Measurements from ENCODE around the gene PSMG4. TPM values are rescaled to one million over a fixed set of nuclear protein-coding genes. Genes with fewer than 3 reads are reported as not detected.
"Not testable (repeated sequence)": the region's sequence is repeated elsewhere in the genome, so short reads cannot be mapped to it uniquely, and the experiment has no call there.

Gene PSMG4
- total RNA-seq, 1 donor from 2014 or later, result 24.1 TPM

DNA sequence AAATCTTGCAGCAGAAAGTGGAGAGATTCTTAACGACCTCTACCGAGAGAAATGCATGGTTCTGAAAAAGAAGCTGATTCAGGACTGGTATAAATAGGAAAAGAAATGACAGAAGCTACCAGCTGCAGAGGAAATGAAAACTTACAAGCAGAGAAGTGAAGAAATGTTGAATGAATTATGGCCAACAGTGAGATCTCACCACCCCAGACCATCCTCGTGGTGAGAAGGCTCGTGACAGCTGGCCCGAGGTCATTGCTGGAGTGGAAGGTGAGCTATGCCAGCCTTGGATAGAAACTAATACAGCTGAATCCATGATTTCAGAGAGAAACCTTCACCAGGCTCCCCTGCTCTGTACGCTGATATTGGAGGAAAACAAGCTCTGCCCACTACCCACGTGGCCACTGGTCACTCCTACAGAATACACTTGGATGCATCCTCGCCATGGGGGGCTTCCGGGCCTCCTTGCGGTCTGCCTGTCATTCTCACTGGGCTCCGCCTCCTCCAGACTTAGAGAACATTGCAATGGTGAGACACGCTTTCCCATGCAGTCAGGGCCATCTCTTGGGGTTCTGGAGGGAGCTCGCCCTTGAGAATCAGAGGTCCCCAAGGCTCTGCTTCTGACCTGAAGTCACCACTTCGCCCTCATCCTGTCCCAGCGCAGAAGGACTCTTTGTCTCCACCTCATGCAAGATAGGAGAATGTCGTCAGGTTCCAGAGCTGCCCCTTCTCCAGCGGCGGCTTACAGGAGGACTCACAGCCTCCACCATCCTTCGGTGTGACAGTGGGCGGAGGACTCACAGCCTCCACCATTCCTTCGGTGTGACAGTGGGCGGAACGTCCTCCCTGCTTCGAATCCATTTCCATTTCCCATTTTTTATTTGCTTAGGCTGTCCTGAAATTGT is 20.7 kb upstream of the PSMG4 start:
- no peak for DNase-seq (ENCODE audit: extremely low spot score, unreplicated experiment)
- no peak overlapping the region for H3K4me3 Mint-ChIP-seq
- H3K27ac Mint-ChIP-seq, result no peak overlapping the region
- H3K4me1 Mint-ChIP-seq (ENCODE audit: unreplicated experiment), result peaks cover 18% of the 10 kb centered on the region
- TF ChIP-seq, protein P1, sequence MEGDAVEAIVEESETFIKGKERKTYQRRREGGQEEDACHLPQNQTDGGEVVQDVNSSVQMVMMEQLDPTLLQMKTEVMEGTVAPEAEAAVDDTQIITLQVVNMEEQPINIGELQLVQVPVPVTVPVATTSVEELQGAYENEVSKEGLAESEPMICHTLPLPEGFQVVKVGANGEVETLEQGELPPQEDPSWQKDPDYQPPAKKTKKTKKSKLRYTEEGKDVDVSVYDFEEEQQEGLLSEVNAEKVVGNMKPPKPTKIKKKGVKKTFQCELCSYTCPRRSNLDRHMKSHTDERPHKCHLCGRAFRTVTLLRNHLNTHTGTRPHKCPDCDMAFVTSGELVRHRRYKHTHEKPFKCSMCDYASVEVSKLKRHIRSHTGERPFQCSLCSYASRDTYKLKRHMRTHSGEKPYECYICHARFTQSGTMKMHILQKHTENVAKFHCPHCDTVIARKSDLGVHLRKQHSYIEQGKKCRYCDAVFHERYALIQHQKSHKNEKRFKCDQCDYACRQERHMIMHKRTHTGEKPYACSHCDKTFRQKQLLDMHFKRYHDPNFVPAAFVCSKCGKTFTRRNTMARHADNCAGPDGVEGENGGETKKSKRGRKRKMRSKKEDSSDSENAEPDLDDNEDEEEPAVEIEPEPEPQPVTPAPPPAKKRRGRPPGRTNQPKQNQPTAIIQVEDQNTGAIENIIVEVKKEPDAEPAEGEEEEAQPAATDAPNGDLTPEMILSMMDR (conservative IDR thresholded peaks at IDR 0.05), result no peak
- H3K9me3 Mint-ChIP-seq, result no peaks in the 10 kb centered on the region
- peaks cover 4% of the 10 kb centered on the region for H3K36me3 Mint-ChIP-seq
- peaks cover 34% of the 10 kb centered on the region for H3K27me3 Mint-ChIP-seq

- no peak overlapping the region for H3K4me3 Mint-ChIP-seq
- H3K4me1 Mint-ChIP-seq (ENCODE audit: unreplicated experiment), result peaks cover 7% of the 10 kb centered on the region
- no peaks in the 10 kb centered on the region for H3K9me3 Mint-ChIP-seq
- no peak for DNase-seq (ENCODE audit: extremely low spot score, unreplicated experiment)
- H3K36me3 Mint-ChIP-seq, result peaks cover 8% of the 10 kb centered on the region
- H3K27ac Mint-ChIP-seq, result no peak overlapping the region
- H3K27me3 Mint-ChIP-seq, result peaks cover 24% of the 10 kb centered on the region
- TF ChIP-seq, protein P1 (conservative IDR thresholded peaks at IDR 0.05), result peak; percentile 64
These were observed 19.5 kb upstream of the PSMG4 start for GRCh38 chr6:3239110-3239830.

DNA sequence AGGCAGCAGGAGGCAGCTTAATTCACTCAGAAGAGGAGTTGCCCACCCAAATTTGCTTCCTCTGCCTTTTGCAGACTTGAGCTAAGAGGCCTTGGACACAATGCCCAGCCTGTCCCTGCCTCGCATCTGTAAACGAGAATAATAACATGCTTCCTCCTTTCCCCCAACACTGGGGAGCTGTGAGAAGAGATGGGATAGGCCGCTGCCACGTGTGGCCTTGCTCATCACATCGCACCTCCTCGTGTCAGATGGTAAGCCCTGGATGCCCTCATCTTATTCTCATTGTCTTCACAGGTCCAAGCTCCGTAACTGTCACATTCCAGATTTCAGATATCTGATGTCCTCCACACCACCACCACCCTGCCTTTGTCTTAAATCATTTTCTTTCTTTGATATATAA is 18.2 kb upstream of the PSMG4 start:
- no peak for DNase-seq (ENCODE audit: extremely low spot score, unreplicated experiment)
- Mint-ChIP-seq H3K36me3 (peaks cover 10% of the 10 kb centered on the region), H3K27me3 (peaks cover 20% of the 10 kb centered on the region), H3K4me1 (ENCODE audit: unreplicated experiment) (peaks cover 2% of the 10 kb centered on the region), H3K27ac (peak overlapping the region; percentile 64), H3K9me3 (no peaks in the 10 kb centered on the region), H3K4me3 (no peak overlapping the region)
- TF ChIP-seq, protein P1 (conservative IDR thresholded peaks at IDR 0.05), result no peak

GRCh38 chr6:3241745-3242144 is 17.0 kb upstream of the PSMG4 start:
- not testable (repeated sequence) for H3K9me3 Mint-ChIP-seq; DNase-seq (ENCODE audit: extremely low spot score, unreplicated experiment); H3K36me3 Mint-ChIP-seq; H3K27ac Mint-ChIP-seq; H3K4me3 Mint-ChIP-seq; H3K4me1 Mint-ChIP-seq (ENCODE audit: unreplicated experiment)
- peaks cover 17% of the 10 kb centered on the region for H3K27me3 Mint-ChIP-seq

DNA sequence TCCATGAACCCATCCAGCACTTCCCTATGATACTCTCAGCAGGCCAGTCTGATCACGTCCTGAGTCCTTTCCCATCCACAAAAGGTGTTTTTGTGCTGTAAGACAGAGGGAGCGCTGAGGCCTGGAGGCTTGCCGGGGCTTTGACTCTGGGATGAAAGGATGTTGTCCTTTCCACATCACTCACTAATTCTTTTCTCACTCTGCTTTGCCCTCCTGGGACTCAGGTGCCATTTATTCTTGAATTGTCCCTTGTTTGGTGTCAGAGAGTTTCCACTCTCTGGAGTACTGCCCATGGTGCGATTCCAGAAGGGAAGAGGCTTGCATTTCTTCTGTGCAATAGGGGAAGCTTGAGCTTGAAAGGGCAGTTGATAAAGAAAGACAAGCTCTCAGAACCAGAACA is 16.0 kb upstream of the PSMG4 start:
- Mint-ChIP-seq H3K27me3 (peaks cover 15% of the 10 kb centered on the region), H3K4me1 (ENCODE audit: unreplicated experiment) (peaks cover 6% of the 10 kb centered on the region), H3K27ac (no peak overlapping the region), H3K4me3 (no peak overlapping the region), H3K9me3 (no peaks in the 10 kb centered on the region), H3K36me3 (peaks cover 10% of the 10 kb centered on the region)
- TF ChIP-seq, protein P1 (conservative IDR thresholded peaks at IDR 0.05), result no peak
- DNase-seq (ENCODE audit: extremely low spot score, unreplicated experiment), result no peak

Measured in type B pancreatic cell (in vitro differentiated cells).